HG03175 (cell line): ENCODE results near the gene RAB40AL.

ENCODE experiments used
- ATAC-seq: cut with Tn5 transposase; IDR thresholded peaks from one replicate; pipeline ENCODE4 v1.9.1; 2021; ENCODE audit warnings: mild to moderate bottlenecking, moderate library complexity; ENCODE audit not compliant: unreplicated experiment

RAB40AL gene

GRCh38 chrX:102979536-102979935, 42.5 kb downstream of the RAB40AL start:
- ATAC-seq, result no peak

GRCh38 chrX:102983205-102983604, 46.1 kb downstream of the RAB40AL start:
- no peak for ATAC-seq

- no peak for ATAC-seq
Observed at GRCh38 chrX:102985192-102985591, 48.1 kb downstream of the RAB40AL start.
